GM13976 (cell line): Measurements from ENCODE around the gene PPP2R5A.
"Not testable (repeated sequence)": the region's sequence is repeated elsewhere in the genome, so short reads cannot be mapped to it uniquely, and the experiment has no call there.

ENCODE experiments used
- DNase-seq: peaks from one replicate; pipeline ENCODE4 v3.0.0; 2012; ENCODE audit warnings: low spot score
- CTCF ChIP-seq: IDR thresholded peaks from 2 replicates; pipeline ENCODE4 v1.5.1; 2012; ENCODE audit warnings: borderline replicate concordance, mild to moderate bottlenecking; ENCODE audit not compliant: insufficient read depth; ENCODE audit errors: extremely low read depth, missing control alignments, control extremely low read depth
- in situ Hi-C: fragments of 300-500 bp; cut with MboI; formaldehyde crosslinking; loops from one replicate; pipeline ENCODE4 v1.12.0; 2022; ENCODE audit warnings: low sequenced_read_pairs, mixed read lengths, inconsistent platforms; ENCODE audit not compliant: unreplicated experiment

The PPP2R5A gene

GRCh38 chr1:212315184-212315583 is 30.0 kb downstream of the PPP2R5A start:
- in situ Hi-C loops, result no loop called here
- TF ChIP-seq CTCF, result no peak
- no peak for DNase-seq

GRCh38 chr1:212315907-212316306 is 30.7 kb downstream of the PPP2R5A start:
- in situ Hi-C loops, result no loop called here
- TF ChIP-seq CTCF, result peak; percentile 10
- DNase-seq, result peak; percentile 18

- no peak for TF ChIP-seq CTCF
- no peak for DNase-seq
- in situ Hi-C loops, result no loop called here
Measured at GRCh38 chr1:212317916-212318315, 32.7 kb downstream of the PPP2R5A start.

GRCh38 chr1:212321031-212321430 is 35.8 kb downstream of the PPP2R5A start:
- in situ Hi-C loops, result not testable (repeated sequence)

GRCh38 chr1:212323066-212323465 is 37.9 kb downstream of the PPP2R5A start:
- TF ChIP-seq CTCF, result no peak
- in situ Hi-C loops, result no loop called here
- DNase-seq, result no peak

More at GRCh38 chr1:212321031-212321430, 35.8 kb downstream of the PPP2R5A start:
- DNase-seq, result not testable (repeated sequence)

- no peak for DNase-seq
- TF ChIP-seq CTCF, result no peak
- in situ Hi-C loops, result no loop called here
Measured at GRCh38 chr1:212326541-212326940, 41.3 kb downstream of the PPP2R5A start.

- in situ Hi-C loops, result no loop called here
- no peak for TF ChIP-seq CTCF
- DNase-seq, result no peak
Measured at GRCh38 chr1:212328248-212328647, 43.0 kb downstream of the PPP2R5A start.
